Fibroblast of lung (primary cell): ENCODE measurements around the gene WEE1.
"Not testable (repeated sequence)": the region's sequence is repeated elsewhere in the genome, so short reads cannot be mapped to it uniquely, and the experiment has no call there.

ENCODE experiments used
- EZH2 ChIP-seq: IDR thresholded peaks from 2 replicates; pipeline ENCODE4 v1.5.1; 2012; ENCODE audit warnings: low read length, control low read depth, mild to moderate bottlenecking; ENCODE audit errors: missing control alignments
- TF ChIP-seq, protein P1 (sequence below), 2 donors: IDR thresholded peaks in 1 of 2; conservative IDR thresholded peaks in 1 of 2; 1 replicate in 1 of 2; 2 replicates in 1 of 2; pipeline ENCODE4 v1.5.1; 2011 to 2012; ENCODE audit warnings: low read length in 2 of 2, control low read depth in 1 of 2, inconsistent platforms in 1 of 2, low read depth in 1 of 2, mild to moderate bottlenecking in 1 of 2

DNA sequence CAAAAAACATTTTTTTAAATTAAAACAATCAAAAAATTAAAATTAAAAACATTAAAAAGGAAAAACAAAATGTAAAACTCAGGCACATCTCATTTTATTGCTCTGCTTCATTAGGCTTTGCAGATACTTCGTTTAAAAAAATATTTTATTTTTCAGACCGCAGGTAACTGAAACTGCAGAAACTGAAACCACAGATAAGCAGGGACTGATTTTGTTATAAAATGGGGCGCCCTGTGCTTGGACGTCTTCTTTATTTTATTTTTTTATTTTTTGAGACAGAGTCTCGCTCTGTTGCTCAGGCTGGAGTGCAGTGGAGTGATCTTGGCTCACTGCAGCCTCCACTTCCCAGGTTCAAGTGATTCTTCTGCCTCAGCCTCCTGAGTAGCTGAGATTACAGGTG, 24.3 kb upstream of the WEE1 start:
- TF ChIP-seq, protein P1, sequence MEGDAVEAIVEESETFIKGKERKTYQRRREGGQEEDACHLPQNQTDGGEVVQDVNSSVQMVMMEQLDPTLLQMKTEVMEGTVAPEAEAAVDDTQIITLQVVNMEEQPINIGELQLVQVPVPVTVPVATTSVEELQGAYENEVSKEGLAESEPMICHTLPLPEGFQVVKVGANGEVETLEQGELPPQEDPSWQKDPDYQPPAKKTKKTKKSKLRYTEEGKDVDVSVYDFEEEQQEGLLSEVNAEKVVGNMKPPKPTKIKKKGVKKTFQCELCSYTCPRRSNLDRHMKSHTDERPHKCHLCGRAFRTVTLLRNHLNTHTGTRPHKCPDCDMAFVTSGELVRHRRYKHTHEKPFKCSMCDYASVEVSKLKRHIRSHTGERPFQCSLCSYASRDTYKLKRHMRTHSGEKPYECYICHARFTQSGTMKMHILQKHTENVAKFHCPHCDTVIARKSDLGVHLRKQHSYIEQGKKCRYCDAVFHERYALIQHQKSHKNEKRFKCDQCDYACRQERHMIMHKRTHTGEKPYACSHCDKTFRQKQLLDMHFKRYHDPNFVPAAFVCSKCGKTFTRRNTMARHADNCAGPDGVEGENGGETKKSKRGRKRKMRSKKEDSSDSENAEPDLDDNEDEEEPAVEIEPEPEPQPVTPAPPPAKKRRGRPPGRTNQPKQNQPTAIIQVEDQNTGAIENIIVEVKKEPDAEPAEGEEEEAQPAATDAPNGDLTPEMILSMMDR (conservative IDR thresholded peaks at IDR 0.05 in 1 of 2, IDR thresholded peaks at IDR 0.05 in 1 of 2; ENCODE audit: low read depth in 1 of 2, low read length in 2 of 2), result not testable (repeated sequence)
- not testable (repeated sequence) for TF ChIP-seq EZH2
